IMR-90 (cell line): ENCODE data around the gene SLX9.
A peak's percentile ranks its signal among the peaks of the same experiment; 100 is the strongest.

Experiments used
- BHLHE40 ChIP-seq: fragments of 150-350 bp; IDR thresholded peaks from 2 replicates; pipeline ENCODE4 v1.6.1; 2016; ENCODE audit warnings: mild to moderate bottlenecking, low read depth, low read length
- CEBPB ChIP-seq: IDR thresholded peaks from 2 replicates; pipeline ENCODE4 v1.6.1; 2012; ENCODE audit warnings: low read depth, low read length, improper control_type of control experiment
- FOS ChIP-seq: fragments of 150-350 bp; IDR thresholded peaks from 2 replicates; pipeline ENCODE4 v1.6.1; 2016; ENCODE audit warnings: low read depth, low read length
- MAFK ChIP-seq: IDR thresholded peaks from 2 replicates; pipeline ENCODE4 v1.6.1; 2012; ENCODE audit warnings: low read depth, low read length, improper control_type of control experiment
- MAZ ChIP-seq: IDR thresholded peaks from 2 replicates; pipeline ENCODE4 v1.6.1; 2012; ENCODE audit warnings: low read depth, mild to moderate bottlenecking, low read length, improper control_type of control experiment, moderate library complexity, borderline replicate concordance
- NFE2L2 ChIP-seq: fragments of 150-350 bp; IDR thresholded peaks from 2 replicates; pipeline ENCODE4 v1.6.1; 2016; ENCODE audit warnings: low read depth, mild to moderate bottlenecking, low read length
- POLR2A ChIP-seq: IDR thresholded peaks from 2 replicates; pipeline ENCODE4 v1.6.1; 2012; ENCODE audit warnings: mild to moderate bottlenecking, low read depth, low read length
- RAD21 ChIP-seq: IDR thresholded peaks from 2 replicates; pipeline ENCODE4 v1.6.1; 2012; ENCODE audit warnings: low read length, improper control_type of control experiment
- RCOR1 ChIP-seq: IDR thresholded peaks from 2 replicates; pipeline ENCODE4 v1.6.1; 2012; ENCODE audit warnings: mild to moderate bottlenecking, low read length, improper control_type of control experiment; ENCODE audit not compliant: insufficient replicate concordance
- RFX5 ChIP-seq: IDR thresholded peaks from 2 replicates; pipeline ENCODE4 v1.8.0; 2012; ENCODE audit warnings: low read depth, mild to moderate bottlenecking, low read length, moderate library complexity
- TF ChIP-seq, protein P1 (sequence below): conservative IDR thresholded peaks from 2 replicates; pipeline ENCODE4 v1.5.1; 2012; ENCODE audit warnings: mild to moderate bottlenecking, low read depth, low read length, improper control_type of control experiment
- TF ChIP-seq, protein P2 (sequence below): fragments of 150-350 bp; IDR thresholded peaks from 2 replicates; pipeline ENCODE4 v1.6.1; 2017; ENCODE audit warnings: mild to moderate bottlenecking, antibody characterized with exemption, low read length, low read depth

DNA sequence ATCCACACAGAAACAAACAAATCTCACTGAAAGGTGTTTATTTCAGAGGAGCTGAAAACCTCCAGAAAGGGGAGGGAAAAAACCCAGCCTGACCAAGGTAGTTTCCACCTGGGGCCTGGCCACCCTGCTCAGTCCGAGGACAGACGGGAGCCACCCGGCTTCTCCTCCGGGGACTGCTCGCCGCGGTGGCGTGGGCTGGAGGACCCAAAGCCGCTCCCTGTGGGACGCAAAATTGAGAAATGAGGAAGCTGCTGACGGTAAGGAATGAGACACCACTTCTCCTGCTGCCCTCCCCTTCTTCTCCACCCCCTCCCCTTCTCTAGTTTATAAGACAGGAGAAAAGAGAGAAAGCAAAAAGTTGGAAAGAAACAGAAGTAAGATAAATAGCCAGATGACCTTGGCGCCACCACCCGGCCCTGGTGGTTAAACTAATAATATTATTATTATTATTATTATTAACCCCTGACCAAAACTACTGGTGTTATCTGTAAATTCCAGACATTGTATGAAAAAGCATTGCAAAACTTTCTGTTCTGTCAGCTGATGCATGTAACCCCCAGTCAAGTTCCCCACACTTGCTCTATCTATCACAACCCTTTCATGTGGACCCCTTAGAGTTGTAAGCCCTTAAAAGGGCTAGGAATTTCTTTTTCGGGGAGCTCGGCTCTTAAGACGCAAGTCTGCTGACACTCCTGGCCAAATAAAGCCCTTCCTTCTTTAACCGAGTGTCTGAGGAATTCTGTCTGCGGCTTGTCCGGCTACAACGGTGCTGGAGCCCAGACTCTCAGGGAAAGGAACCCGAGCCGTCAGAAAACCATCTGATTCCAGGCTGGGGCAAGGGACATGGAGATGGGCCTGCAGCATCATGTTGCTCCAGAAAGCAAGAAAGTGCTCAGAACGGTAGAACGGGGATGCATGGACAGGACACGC lies 31.6 kb upstream of the SLX9 start:
- TF ChIP-seq POLR2A (no peak), BHLHE40 (no peak), RAD21 (no peak), RFX5 (no peak), NFE2L2 (no peak), RCOR1 (no peak), MAZ (peak; percentile 8; the same call in 1 of the 2 replicates), MAFK (no peak), CEBPB (no peak), FOS (no peak)
- TF ChIP-seq, protein P1, sequence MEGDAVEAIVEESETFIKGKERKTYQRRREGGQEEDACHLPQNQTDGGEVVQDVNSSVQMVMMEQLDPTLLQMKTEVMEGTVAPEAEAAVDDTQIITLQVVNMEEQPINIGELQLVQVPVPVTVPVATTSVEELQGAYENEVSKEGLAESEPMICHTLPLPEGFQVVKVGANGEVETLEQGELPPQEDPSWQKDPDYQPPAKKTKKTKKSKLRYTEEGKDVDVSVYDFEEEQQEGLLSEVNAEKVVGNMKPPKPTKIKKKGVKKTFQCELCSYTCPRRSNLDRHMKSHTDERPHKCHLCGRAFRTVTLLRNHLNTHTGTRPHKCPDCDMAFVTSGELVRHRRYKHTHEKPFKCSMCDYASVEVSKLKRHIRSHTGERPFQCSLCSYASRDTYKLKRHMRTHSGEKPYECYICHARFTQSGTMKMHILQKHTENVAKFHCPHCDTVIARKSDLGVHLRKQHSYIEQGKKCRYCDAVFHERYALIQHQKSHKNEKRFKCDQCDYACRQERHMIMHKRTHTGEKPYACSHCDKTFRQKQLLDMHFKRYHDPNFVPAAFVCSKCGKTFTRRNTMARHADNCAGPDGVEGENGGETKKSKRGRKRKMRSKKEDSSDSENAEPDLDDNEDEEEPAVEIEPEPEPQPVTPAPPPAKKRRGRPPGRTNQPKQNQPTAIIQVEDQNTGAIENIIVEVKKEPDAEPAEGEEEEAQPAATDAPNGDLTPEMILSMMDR, result no peak
- TF ChIP-seq, protein P2, sequence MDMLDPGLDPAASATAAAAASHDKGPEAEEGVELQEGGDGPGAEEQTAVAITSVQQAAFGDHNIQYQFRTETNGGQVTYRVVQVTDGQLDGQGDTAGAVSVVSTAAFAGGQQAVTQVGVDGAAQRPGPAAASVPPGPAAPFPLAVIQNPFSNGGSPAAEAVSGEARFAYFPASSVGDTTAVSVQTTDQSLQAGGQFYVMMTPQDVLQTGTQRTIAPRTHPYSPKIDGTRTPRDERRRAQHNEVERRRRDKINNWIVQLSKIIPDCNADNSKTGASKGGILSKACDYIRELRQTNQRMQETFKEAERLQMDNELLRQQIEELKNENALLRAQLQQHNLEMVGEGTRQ, result no peak
